ENCODE measurements around the gene COMTD1.

The COMTD1 gene

GRCh38 chr10:75246506-75246905, 10.7 kb upstream of the COMTD1 start:
- Histone ChIP-seq H3K27me3 (ENCODE audit: insufficient read depth, poor library complexity, severe bottlenecking) (no peaks in the 10 kb centered on the region), H3K27ac (replicated peaks) (no peak overlapping the region), H3K4me3 (replicated peaks; ENCODE audit: insufficient read depth, low read length) (no peak overlapping the region)
- no peak for DNase-seq (ENCODE audit: low read depth in 1 of 2, low spot score in 1 of 2)
- TF ChIP-seq SPI1 (IDR thresholded peaks at IDR 0.05; ENCODE audit: borderline replicate concordance, low read depth): no peak

- Histone ChIP-seq H3K4me3 (replicated peaks; ENCODE audit: insufficient read depth, low read length) (no peak overlapping the region), H3K27me3 (ENCODE audit: insufficient read depth, poor library complexity, severe bottlenecking) (no peaks in the 10 kb centered on the region), H3K27ac (replicated peaks) (no peak overlapping the region)
- no peak for DNase-seq (ENCODE audit: low read depth in 1 of 2, low spot score in 1 of 2)
- TF ChIP-seq GABPA (IDR thresholded peaks at IDR 0.05; ENCODE audit: low read depth) (no peak), CTCF (IDR thresholded peaks at IDR 0.05; ENCODE audit: insufficient read depth, low read length) (no peak), REST (IDR thresholded peaks at IDR 0.05; ENCODE audit: insufficient replicate concordance, low read depth) (no peak), SPI1 (IDR thresholded peaks at IDR 0.05; ENCODE audit: borderline replicate concordance, low read depth) (no peak), POLR2AphosphoS5 (IDR thresholded peaks at IDR 0.05; ENCODE audit: low read depth) (no peak)
These were observed 9.8 kb upstream of the COMTD1 start for GRCh38 chr10:75245354-75246250.

GRCh38 chr10:75244487-75245353, 9.0 kb upstream of the COMTD1 start:
- no peak overlapping the region for H3K27ac ChIP-seq (replicated peaks)
- DNase-seq (ENCODE audit: low read depth in 1 of 2, low spot score in 1 of 2): no peak
- H3K27me3 ChIP-seq (ENCODE audit: insufficient read depth, poor library complexity, severe bottlenecking): no peaks in the 10 kb centered on the region
- H3K4me3 ChIP-seq (replicated peaks; ENCODE audit: insufficient read depth, low read length): no peak overlapping the region
- TF ChIP-seq GABPA (IDR thresholded peaks at IDR 0.05; ENCODE audit: low read depth): no peak
- TF ChIP-seq SPI1 (IDR thresholded peaks at IDR 0.05; ENCODE audit: borderline replicate concordance, low read depth): no peak
- no peak for TF ChIP-seq CTCF (IDR thresholded peaks at IDR 0.05; ENCODE audit: insufficient read depth, low read length)
- TF ChIP-seq REST (IDR thresholded peaks at IDR 0.05; ENCODE audit: insufficient replicate concordance, low read depth): no peak
- TF ChIP-seq POLR2AphosphoS5 (IDR thresholded peaks at IDR 0.05; ENCODE audit: low read depth): no peak

GRCh38 chr10:75243426-75243825, 7.7 kb upstream of the COMTD1 start:
- Histone ChIP-seq H3K4me3 (replicated peaks; ENCODE audit: insufficient read depth, low read length) (no peak overlapping the region), H3K27me3 (ENCODE audit: insufficient read depth, poor library complexity, severe bottlenecking) (no peaks in the 10 kb centered on the region), H3K27ac (replicated peaks) (no peak overlapping the region)
- DNase-seq (ENCODE audit: low read depth in 1 of 2, low spot score in 1 of 2): no peak
- TF ChIP-seq GABPA (IDR thresholded peaks at IDR 0.05; ENCODE audit: low read depth) (no peak), SPI1 (IDR thresholded peaks at IDR 0.05; ENCODE audit: borderline replicate concordance, low read depth) (no peak), CTCF (IDR thresholded peaks at IDR 0.05; ENCODE audit: insufficient read depth, low read length) (no peak), REST (IDR thresholded peaks at IDR 0.05; ENCODE audit: insufficient replicate concordance, low read depth) (no peak), POLR2AphosphoS5 (IDR thresholded peaks at IDR 0.05; ENCODE audit: low read depth) (no peak)

All from HL-60 (cell line).